Endodermal cell (in vitro differentiated cells): Measurements from ENCODE around the gene GTF3C2. TPM values are rescaled to one million over a fixed set of nuclear protein-coding genes. Genes with fewer than 3 reads are reported as not detected.

Experiments used
- DNase-seq: peaks from one replicate; pipeline ENCODE4 v3.0.0-alpha.2; 2017
- H3K27ac ChIP-seq: 2 replicates; pipeline ENCODE4 v1.5.1; 2013; ENCODE audit warnings: mild to moderate bottlenecking, low read depth, low read length, moderate library complexity
- H3K27me3 ChIP-seq: 2 replicates; pipeline ENCODE4 v1.6.1; 2013; ENCODE audit warnings: mild to moderate bottlenecking, low read length, moderate library complexity; ENCODE audit not compliant: insufficient read depth, control insufficient read depth, poor library complexity, severe bottlenecking
- H3K36me3 ChIP-seq: 2 replicates; pipeline ENCODE4 v1.7.0; 2013; ENCODE audit warnings: mild to moderate bottlenecking, low read length, moderate library complexity; ENCODE audit not compliant: control insufficient read depth, insufficient read depth
- H3K4me1 ChIP-seq: one replicate; pipeline ENCODE4 v1.7.0; 2013; ENCODE audit warnings: low read length; ENCODE audit not compliant: control insufficient read depth, insufficient read depth
- H3K4me3 ChIP-seq: 2 replicates; pipeline ENCODE4 v1.5.1; 2013; ENCODE audit warnings: mild to moderate bottlenecking, low read length, moderate library complexity
- H3K9ac ChIP-seq: 2 replicates; pipeline ENCODE4 v1.6.1; 2013; ENCODE audit warnings: mild to moderate bottlenecking, low read length, moderate library complexity; ENCODE audit not compliant: poor library complexity, severe bottlenecking; ENCODE audit errors: extremely low read depth
- H3K9me3 ChIP-seq: 2 replicates; pipeline ENCODE4 v1.6.1; 2013; ENCODE audit warnings: mild to moderate bottlenecking, low read length, moderate library complexity; ENCODE audit not compliant: control insufficient read depth
- H3K27ac Mint-ChIP-seq: 2 replicates; pipeline ENCODE4 v1.8.0; 2020; ENCODE audit warnings: mixed read lengths
- H3K27me3 Mint-ChIP-seq: 2 replicates; pipeline ENCODE4 v1.8.0; 2021; ENCODE audit warnings: mild to moderate bottlenecking, mixed read lengths; ENCODE audit not compliant: insufficient read depth
- H3K36me3 Mint-ChIP-seq: 2 replicates; pipeline ENCODE4 v1.8.0; 2020; ENCODE audit warnings: low read depth, mixed read lengths
- H3K4me1 Mint-ChIP-seq: 2 replicates; pipeline ENCODE4 v1.8.0; 2020; ENCODE audit warnings: mixed read lengths
- H3K4me3 Mint-ChIP-seq: 2 replicates; pipeline ENCODE4 v1.8.0; 2020; ENCODE audit warnings: mild to moderate bottlenecking, moderate library complexity, mixed read lengths
- H3K9me3 Mint-ChIP-seq: 2 replicates; pipeline ENCODE4 v1.8.0; 2020; ENCODE audit warnings: mild to moderate bottlenecking, mixed read lengths
- WGBS, 2 experiments: methylation state at CpG; one replicate each; pipeline versions ENCODE4 v1.1.5 to v1.1.7; 2013; ENCODE audit warnings: missing lambda C conversion rate in 2 of 2, mixed read lengths in 1 of 2; ENCODE audit not compliant: insufficient coverage in 1 of 2, insufficient read length in 1 of 2; 5-methylcytosine and 5-hydroxymethylcytosine counted together
- total RNA-seq, 2 donors: library from RNA; stranded (reverse); fragmentation: NEBNext Ultra II Directional in 1 of 2; extraction: Animal tissue kit (Norgen Biotek cat#: 25700) in 1 of 2; gene quantifications; 2 replicates in 1 of 2; 3 replicates in 1 of 2; pipeline ENCODE4 v1.2.1, GENCODE V29; 2021
- TF ChIP-seq, protein P1 (sequence below): fragments of 200-600 bp; sonication (generic); conservative IDR thresholded peaks from 2 replicates; pipeline ENCODE4 v1.5.0; 2021; ENCODE audit warnings: antibody characterized with exemption, mild to moderate bottlenecking

Gene GTF3C2
- total RNA-seq, 2 donors from 2014 or later: 105 to 120 TPM

DNA sequence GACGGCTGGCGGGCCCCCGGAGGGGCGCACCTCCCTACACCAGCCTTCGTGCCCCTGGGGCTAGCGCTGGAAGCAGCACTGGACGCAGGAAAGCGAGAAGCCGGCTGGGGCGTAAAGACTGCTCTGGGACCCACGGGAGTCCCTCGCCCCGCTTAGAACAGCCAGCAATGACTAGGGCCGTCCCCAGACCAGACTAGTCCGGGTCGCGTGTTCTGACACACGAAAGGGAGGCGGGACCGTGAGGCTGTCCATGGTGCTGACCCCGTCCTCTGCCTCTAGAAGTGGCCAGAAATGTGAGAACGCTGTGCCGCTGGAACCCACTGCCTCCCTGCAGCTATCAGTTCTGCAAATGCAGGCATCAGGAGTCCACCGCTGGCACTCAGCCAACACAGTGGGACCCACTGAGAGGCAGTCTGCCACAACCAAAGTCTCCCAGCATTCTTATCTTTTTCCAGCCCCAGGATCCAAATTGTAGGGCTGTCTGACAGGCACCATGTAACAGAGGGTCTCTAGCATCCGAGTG is 48.1 kb downstream of the GTF3C2 start, which contains the start of gene UCN:
Gene UCN (minus strand): TSS at position 87 of the 523 bp plus-strand sequence. CDS start 550 bp downstream, outside the sequence.
- peak; percentile 92 for DNase-seq
- H3K4me3 ChIP-seq: peak within 1 kb of the TSS; percentile 36
- H3K27me3 ChIP-seq: peaks cover 57% of the 10 kb centered on the region
- H3K9me3 Mint-ChIP-seq: no peaks in the 10 kb centered on the region
- H3K36me3 Mint-ChIP-seq: peaks cover 9% of the 10 kb centered on the region
- 14 to 17% methylated on average over 19 to 25 of the region's 25 CpGs for WGBS, 2 experiments
- peaks cover 53% of the 10 kb centered on the region for H3K27me3 Mint-ChIP-seq
- no peaks in the 10 kb centered on the region for H3K36me3 ChIP-seq
- peaks cover 2% of the 10 kb centered on the region for H3K4me1 Mint-ChIP-seq
- no peak within 1 kb of the TSS for H3K9ac ChIP-seq
- H3K27ac Mint-ChIP-seq: no peak within 1 kb of the TSS
- TF ChIP-seq, protein P1, sequence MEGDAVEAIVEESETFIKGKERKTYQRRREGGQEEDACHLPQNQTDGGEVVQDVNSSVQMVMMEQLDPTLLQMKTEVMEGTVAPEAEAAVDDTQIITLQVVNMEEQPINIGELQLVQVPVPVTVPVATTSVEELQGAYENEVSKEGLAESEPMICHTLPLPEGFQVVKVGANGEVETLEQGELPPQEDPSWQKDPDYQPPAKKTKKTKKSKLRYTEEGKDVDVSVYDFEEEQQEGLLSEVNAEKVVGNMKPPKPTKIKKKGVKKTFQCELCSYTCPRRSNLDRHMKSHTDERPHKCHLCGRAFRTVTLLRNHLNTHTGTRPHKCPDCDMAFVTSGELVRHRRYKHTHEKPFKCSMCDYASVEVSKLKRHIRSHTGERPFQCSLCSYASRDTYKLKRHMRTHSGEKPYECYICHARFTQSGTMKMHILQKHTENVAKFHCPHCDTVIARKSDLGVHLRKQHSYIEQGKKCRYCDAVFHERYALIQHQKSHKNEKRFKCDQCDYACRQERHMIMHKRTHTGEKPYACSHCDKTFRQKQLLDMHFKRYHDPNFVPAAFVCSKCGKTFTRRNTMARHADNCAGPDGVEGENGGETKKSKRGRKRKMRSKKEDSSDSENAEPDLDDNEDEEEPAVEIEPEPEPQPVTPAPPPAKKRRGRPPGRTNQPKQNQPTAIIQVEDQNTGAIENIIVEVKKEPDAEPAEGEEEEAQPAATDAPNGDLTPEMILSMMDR: no peak
- H3K4me1 ChIP-seq: peaks cover 6% of the 10 kb centered on the region
- H3K27ac ChIP-seq: no peak within 1 kb of the TSS
- no peaks in the 10 kb centered on the region for H3K9me3 ChIP-seq
- peak within 1 kb of the TSS; percentile 35 for H3K4me3 Mint-ChIP-seq

DNA sequence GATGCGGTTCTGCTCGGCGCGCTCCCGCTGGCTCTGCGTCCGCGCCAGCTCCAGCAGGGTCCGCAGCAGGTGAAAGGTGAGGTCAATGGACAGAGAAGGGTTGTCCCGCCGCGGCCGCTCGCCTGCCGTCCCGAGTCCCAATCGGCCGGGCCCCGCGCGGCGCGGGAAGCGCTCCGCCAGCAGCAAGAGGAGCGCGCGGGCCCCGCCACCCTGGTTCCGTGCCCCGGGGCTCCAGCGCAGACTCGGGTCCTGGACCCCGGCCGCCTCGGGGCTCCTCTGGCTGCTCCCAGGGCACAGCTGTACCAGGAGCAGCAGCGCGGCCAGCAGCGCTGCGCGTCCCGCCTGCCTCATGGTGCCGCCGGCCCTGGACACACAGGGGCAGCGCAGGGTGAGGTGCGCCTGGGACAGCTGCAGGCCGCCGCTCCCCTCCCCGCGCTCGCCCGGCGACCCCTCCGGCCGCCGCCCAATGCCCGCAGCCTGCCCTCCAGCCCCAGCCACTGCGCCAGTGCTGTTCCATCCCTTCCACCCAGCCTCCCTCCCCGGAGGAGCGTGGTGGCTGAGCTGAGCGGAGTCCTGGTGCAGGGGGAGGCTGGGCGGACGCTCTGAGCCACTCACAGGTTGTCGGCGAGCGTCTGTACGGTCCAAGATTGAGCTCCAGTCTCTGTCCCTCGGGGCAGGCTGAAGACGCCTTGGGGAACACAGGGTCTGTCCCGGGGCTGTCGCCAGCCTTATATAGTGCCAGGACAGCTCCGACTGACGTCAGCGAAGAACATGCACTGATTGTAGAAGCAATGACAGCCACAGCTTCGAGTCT is 48.8 kb downstream of the GTF3C2 start:
- Mint-ChIP-seq H3K9me3 (no peaks in the 10 kb centered on the region), H3K4me1 (peaks cover 2% of the 10 kb centered on the region), H3K27me3 (peaks cover 53% of the 10 kb centered on the region), H3K4me3 (peak overlapping the region; percentile 35), H3K36me3 (peaks cover 9% of the 10 kb centered on the region), H3K27ac (no peak overlapping the region)
- Histone ChIP-seq H3K4me3 (peak overlapping the region; percentile 36), H3K9ac (no peak overlapping the region), H3K4me1 (peaks cover 6% of the 10 kb centered on the region), H3K36me3 (no peaks in the 10 kb centered on the region), H3K27ac (no peak overlapping the region), H3K9me3 (no peaks in the 10 kb centered on the region), H3K27me3 (peaks cover 57% of the 10 kb centered on the region)
- 5% methylated on average over 35 to 75 of the region's 75 CpGs for WGBS, 2 experiments
- TF ChIP-seq, protein P1: no peak
- DNase-seq: peak; percentile 74

DNA sequence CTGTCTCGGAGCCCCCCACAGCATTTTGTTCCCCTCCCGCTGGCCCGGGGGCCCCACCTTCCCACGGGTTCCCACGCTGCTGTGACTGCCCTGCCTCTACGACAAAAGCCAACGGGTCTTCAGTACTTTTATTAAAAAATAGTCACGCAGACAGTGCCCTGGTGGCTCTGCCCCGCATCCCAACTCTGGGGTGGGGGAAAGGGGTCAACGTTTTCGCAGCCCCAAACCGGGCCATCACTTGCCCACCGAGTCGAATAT is 49.3 kb downstream of the GTF3C2 start:
- H3K4me3 Mint-ChIP-seq: peak overlapping the region; percentile 29
- no peaks in the 10 kb centered on the region for H3K36me3 ChIP-seq
- H3K9me3 ChIP-seq: no peaks in the 10 kb centered on the region
- peak overlapping the region; percentile 35 for H3K4me3 ChIP-seq
- DNase-seq: no peak
- peaks cover 57% of the 10 kb centered on the region for H3K27me3 ChIP-seq
- TF ChIP-seq, protein P1: no peak
- no peak overlapping the region for H3K9ac ChIP-seq
- peaks cover 6% of the 10 kb centered on the region for H3K4me1 ChIP-seq
- 19 to 24% methylated on average over 8 to 14 of the region's 14 CpGs for WGBS, 2 experiments
- no peak overlapping the region for H3K27ac Mint-ChIP-seq
- H3K27ac ChIP-seq: no peak overlapping the region
- H3K9me3 Mint-ChIP-seq: no peaks in the 10 kb centered on the region
- peaks cover 51% of the 10 kb centered on the region for H3K27me3 Mint-ChIP-seq
- H3K36me3 Mint-ChIP-seq: peaks cover 9% of the 10 kb centered on the region
- peaks cover 2% of the 10 kb centered on the region for H3K4me1 Mint-ChIP-seq
